ENCODE measurements around the gene WDR49.

Gene WDR49

DNA sequence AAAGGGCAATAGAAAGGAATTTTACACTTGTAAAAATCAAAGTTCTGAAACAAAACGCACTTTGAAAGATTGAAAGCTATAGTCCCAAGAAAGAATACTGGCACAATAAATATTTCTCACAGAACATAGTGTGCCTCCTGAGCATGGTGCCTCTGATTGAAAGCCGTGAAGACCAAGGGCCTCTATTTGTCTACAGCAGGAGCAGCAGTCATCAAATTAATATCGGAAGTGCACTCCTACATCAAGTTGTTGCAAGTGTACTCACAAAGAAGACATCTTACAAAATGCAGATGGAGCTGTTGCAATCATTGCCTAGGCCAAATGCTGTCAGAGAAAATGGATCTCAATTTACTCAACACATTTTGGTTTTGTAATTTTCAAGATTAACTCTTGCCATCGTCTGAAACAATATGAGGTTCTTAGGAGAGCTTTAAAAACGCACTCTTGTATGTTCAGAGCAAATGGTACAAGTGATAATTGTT is 9.2 kb upstream of the WDR49 start:
- Histone ChIP-seq H3K27ac (ENCODE audit: low read depth, low read length, poor library complexity, severe bottlenecking) (no peak overlapping the region), H3K9ac (ENCODE audit: low read length) (no peak overlapping the region), H3K79me2 (ENCODE audit: insufficient read depth, low read length) (no peaks in the 10 kb centered on the region), H3K4me3 (ENCODE audit: low read depth, low read length, poor library complexity, severe bottlenecking) (no peak overlapping the region), H3K9me3 (ENCODE audit: low read length) (no peaks in the 10 kb centered on the region), H4K20me1 (ENCODE audit: insufficient read depth, low read length) (no peaks in the 10 kb centered on the region), H2AFZ (ENCODE audit: low read length) (no peak overlapping the region), H3K27me3 (ENCODE audit: insufficient read depth, low read length) (0 out of 2 replicates have a peak, but pooled peaks cover 4% of the 10 kb centered on the region), H3K4me2 (ENCODE audit: low read length) (no peak overlapping the region), H3F3A (ENCODE audit: insufficient read depth, low read length) (no peaks in the 10 kb centered on the region), H3K9me2 (ENCODE audit: low read depth, low read length) (no peaks in the 10 kb centered on the region), H3K4me1 (ENCODE audit: insufficient read depth, low read length, severe bottlenecking) (no peaks in the 10 kb centered on the region), H3K36me3 (ENCODE audit: insufficient read depth, low read length) (no peaks in the 10 kb centered on the region)
- TF ChIP-seq, protein P1, sequence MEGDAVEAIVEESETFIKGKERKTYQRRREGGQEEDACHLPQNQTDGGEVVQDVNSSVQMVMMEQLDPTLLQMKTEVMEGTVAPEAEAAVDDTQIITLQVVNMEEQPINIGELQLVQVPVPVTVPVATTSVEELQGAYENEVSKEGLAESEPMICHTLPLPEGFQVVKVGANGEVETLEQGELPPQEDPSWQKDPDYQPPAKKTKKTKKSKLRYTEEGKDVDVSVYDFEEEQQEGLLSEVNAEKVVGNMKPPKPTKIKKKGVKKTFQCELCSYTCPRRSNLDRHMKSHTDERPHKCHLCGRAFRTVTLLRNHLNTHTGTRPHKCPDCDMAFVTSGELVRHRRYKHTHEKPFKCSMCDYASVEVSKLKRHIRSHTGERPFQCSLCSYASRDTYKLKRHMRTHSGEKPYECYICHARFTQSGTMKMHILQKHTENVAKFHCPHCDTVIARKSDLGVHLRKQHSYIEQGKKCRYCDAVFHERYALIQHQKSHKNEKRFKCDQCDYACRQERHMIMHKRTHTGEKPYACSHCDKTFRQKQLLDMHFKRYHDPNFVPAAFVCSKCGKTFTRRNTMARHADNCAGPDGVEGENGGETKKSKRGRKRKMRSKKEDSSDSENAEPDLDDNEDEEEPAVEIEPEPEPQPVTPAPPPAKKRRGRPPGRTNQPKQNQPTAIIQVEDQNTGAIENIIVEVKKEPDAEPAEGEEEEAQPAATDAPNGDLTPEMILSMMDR (IDR thresholded peaks at IDR 0.05; ENCODE audit: low read length), result no peak
- no peak for TF ChIP-seq EZH2 (IDR thresholded peaks at IDR 0.05; ENCODE audit: borderline replicate concordance, low read length)

DNA sequence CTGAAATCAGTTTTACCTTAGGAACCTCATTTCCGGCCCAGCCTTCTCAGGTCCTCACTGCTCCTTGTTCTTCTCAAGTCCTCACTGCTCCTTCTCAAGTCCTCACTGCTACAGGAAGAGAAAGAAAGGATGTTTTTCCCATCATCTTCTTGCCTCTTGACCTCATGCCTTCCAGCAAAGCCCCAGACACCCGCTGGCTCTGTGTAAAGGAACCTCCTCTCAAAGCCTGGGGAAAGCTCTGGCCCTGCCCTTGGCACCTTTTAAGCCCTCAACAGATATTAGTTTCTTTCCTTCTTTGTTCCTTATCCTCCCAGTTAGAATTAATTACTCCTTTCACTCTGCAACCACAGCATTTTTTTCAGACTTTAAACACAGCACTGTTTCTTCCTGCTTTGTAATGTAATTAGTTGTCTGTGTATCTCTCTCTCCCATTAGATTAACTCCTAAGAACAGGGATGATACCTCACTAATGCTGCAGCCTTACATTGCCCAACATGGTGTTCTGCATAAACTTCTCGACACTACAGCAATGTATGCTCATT is 4.0 kb upstream of the WDR49 start:
- H3K4me2 ChIP-seq (ENCODE audit: low read length), result no peak overlapping the region
- H3F3A ChIP-seq (ENCODE audit: insufficient read depth, low read length), result no peaks in the 10 kb centered on the region
- no peak overlapping the region for H3K4me3 ChIP-seq (ENCODE audit: low read depth, low read length, poor library complexity, severe bottlenecking)
- H3K79me2 ChIP-seq (ENCODE audit: insufficient read depth, low read length), result no peaks in the 10 kb centered on the region
- H3K36me3 ChIP-seq (ENCODE audit: insufficient read depth, low read length), result no peaks in the 10 kb centered on the region
- H3K9me3 ChIP-seq (ENCODE audit: low read length), result no peaks in the 10 kb centered on the region
- no peaks in the 10 kb centered on the region for H3K4me1 ChIP-seq (ENCODE audit: insufficient read depth, low read length, severe bottlenecking)
- TF ChIP-seq, protein P1 (IDR thresholded peaks at IDR 0.05; ENCODE audit: low read length), result no peak
- TF ChIP-seq EZH2 (IDR thresholded peaks at IDR 0.05; ENCODE audit: borderline replicate concordance, low read length), result no peak
- H4K20me1 ChIP-seq (ENCODE audit: insufficient read depth, low read length), result no peaks in the 10 kb centered on the region
- no peaks in the 10 kb centered on the region for H3K9me2 ChIP-seq (ENCODE audit: low read depth, low read length)
- H2AFZ ChIP-seq (ENCODE audit: low read length), result no peak overlapping the region
- no peak overlapping the region for H3K27ac ChIP-seq (ENCODE audit: low read depth, low read length, poor library complexity, severe bottlenecking)
- no peak overlapping the region for H3K9ac ChIP-seq (ENCODE audit: low read length)
- 0 out of 2 replicates have a peak, but pooled peaks cover 4% of the 10 kb centered on the region for H3K27me3 ChIP-seq (ENCODE audit: insufficient read depth, low read length)

DNA sequence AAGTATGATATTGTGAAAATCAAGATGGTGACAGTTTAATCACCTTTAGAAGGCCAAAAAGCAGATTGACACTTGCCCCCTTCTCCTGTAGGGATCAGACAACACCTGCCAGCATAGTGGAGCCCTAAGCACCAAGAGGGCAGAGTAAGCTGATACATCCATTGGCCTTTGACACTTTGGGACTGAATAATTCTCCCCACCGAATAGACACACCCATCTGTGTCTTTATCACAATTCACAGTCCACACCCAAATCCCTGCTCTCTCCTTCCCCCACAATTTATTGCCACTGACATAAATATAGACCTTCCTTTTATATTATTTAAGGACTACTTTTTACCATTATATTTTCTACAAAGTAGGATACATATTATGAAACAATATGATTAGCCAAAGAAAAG is 3.1 kb upstream of the WDR49 start:
- H3K4me1 ChIP-seq (ENCODE audit: insufficient read depth, low read length, severe bottlenecking), result no peaks in the 10 kb centered on the region
- no peaks in the 10 kb centered on the region for H3K79me2 ChIP-seq (ENCODE audit: insufficient read depth, low read length)
- H3K9me3 ChIP-seq (ENCODE audit: low read length), result no peaks in the 10 kb centered on the region
- no peak overlapping the region for H3K4me3 ChIP-seq (ENCODE audit: low read depth, low read length, poor library complexity, severe bottlenecking)
- H2AFZ ChIP-seq (ENCODE audit: low read length), result no peak overlapping the region
- H3K9me2 ChIP-seq (ENCODE audit: low read depth, low read length), result no peaks in the 10 kb centered on the region
- no peak overlapping the region for H3K9ac ChIP-seq (ENCODE audit: low read length)
- no peaks in the 10 kb centered on the region for H3K36me3 ChIP-seq (ENCODE audit: insufficient read depth, low read length)
- H3K27ac ChIP-seq (ENCODE audit: low read depth, low read length, poor library complexity, severe bottlenecking), result no peak overlapping the region
- H3K4me2 ChIP-seq (ENCODE audit: low read length), result no peak overlapping the region
- no peaks in the 10 kb centered on the region for H3F3A ChIP-seq (ENCODE audit: insufficient read depth, low read length)
- H4K20me1 ChIP-seq (ENCODE audit: insufficient read depth, low read length), result no peaks in the 10 kb centered on the region
- H3K27me3 ChIP-seq (ENCODE audit: insufficient read depth, low read length), result 0 out of 2 replicates have a peak, but pooled peaks cover 4% of the 10 kb centered on the region
- TF ChIP-seq, protein P1 (IDR thresholded peaks at IDR 0.05; ENCODE audit: low read length), result no peak
- TF ChIP-seq EZH2 (IDR thresholded peaks at IDR 0.05; ENCODE audit: borderline replicate concordance, low read length), result no peak
